ENCODE measurements around the gene PTAFR.

DNA sequence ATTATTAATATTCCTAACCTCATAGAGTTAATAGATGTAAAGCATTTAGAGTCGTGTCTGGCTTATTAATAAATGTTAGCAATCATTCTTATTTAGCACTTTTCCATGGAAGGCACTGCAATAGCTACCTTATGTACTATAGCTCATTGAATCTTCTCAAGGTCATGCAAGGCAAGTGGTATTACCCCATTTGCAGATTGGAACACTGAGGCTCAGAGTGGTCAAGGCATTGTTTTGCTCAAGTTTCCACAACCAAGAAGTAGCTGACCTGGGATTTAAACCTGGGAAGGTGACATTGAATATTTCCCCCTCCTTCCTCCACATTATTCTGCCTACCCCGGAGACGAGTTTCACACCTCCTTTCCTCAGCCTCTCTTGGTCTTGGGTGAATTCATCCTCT, 50.3 kb downstream of the PTAFR start:
- TF ChIP-seq, protein P1, sequence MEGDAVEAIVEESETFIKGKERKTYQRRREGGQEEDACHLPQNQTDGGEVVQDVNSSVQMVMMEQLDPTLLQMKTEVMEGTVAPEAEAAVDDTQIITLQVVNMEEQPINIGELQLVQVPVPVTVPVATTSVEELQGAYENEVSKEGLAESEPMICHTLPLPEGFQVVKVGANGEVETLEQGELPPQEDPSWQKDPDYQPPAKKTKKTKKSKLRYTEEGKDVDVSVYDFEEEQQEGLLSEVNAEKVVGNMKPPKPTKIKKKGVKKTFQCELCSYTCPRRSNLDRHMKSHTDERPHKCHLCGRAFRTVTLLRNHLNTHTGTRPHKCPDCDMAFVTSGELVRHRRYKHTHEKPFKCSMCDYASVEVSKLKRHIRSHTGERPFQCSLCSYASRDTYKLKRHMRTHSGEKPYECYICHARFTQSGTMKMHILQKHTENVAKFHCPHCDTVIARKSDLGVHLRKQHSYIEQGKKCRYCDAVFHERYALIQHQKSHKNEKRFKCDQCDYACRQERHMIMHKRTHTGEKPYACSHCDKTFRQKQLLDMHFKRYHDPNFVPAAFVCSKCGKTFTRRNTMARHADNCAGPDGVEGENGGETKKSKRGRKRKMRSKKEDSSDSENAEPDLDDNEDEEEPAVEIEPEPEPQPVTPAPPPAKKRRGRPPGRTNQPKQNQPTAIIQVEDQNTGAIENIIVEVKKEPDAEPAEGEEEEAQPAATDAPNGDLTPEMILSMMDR (IDR thresholded peaks at IDR 0.05): no peak
- no peak for TF ChIP-seq POLR2A (IDR thresholded peaks at IDR 0.05)

All from uterus (tissue), 2 donors.